ENCODE results near the gene TAS2R40. TPM values are rescaled to one million over a fixed set of nuclear protein-coding genes. Genes with fewer than 3 reads are reported as not detected.

Gene TAS2R40
- total RNA-seq, 1 donor: not detected

- Histone ChIP-seq H4K20me1 (ENCODE audit: insufficient read depth, low read length) (no peaks in the 10 kb centered on the region), H2AFZ (ENCODE audit: low read length) (no peak overlapping the region), H3K4me2 (ENCODE audit: insufficient read depth, low read length) (no peak overlapping the region), H3K79me2 (ENCODE audit: insufficient read depth, low read length) (no peaks in the 10 kb centered on the region), H3K27ac (ENCODE audit: low read depth, low read length) (no peak overlapping the region), H3K27me3 (ENCODE audit: insufficient read depth, low read length) (no peaks in the 10 kb centered on the region), H3K36me3 (ENCODE audit: insufficient read depth, low read length) (no peaks in the 10 kb centered on the region), H3K4me1 (ENCODE audit: insufficient read depth, low read length) (peaks cover 4% of the 10 kb centered on the region), H3K4me3 (ENCODE audit: insufficient read depth, low read length) (no peak overlapping the region), H3K9me3 (ENCODE audit: low read depth, low read length) (peaks cover 6% of the 10 kb centered on the region)
- no peak for TF ChIP-seq CTCF (IDR thresholded peaks at IDR 0.05; ENCODE audit: extremely low read depth, low read depth, low read length)
- no peak for DNase-seq (ENCODE audit: insufficient read length, low spot score, missing footprints)
Observed at GRCh38 chr7:143234533-143234875, 12.7 kb downstream of the TAS2R40 start.

- Histone ChIP-seq H3K4me3 (ENCODE audit: insufficient read depth, low read length) (no peak overlapping the region), H3K27me3 (ENCODE audit: insufficient read depth, low read length) (no peaks in the 10 kb centered on the region), H3K4me2 (ENCODE audit: insufficient read depth, low read length) (no peak overlapping the region), H3K4me1 (ENCODE audit: insufficient read depth, low read length) (peaks cover 9% of the 10 kb centered on the region), H3K36me3 (ENCODE audit: insufficient read depth, low read length) (no peaks in the 10 kb centered on the region), H3K79me2 (ENCODE audit: insufficient read depth, low read length) (no peaks in the 10 kb centered on the region), H2AFZ (ENCODE audit: low read length) (no peak overlapping the region), H3K27ac (ENCODE audit: low read depth, low read length) (no peak overlapping the region), H4K20me1 (ENCODE audit: insufficient read depth, low read length) (no peaks in the 10 kb centered on the region), H3K9me3 (ENCODE audit: low read depth, low read length) (peaks cover 6% of the 10 kb centered on the region)
- DNase-seq (ENCODE audit: insufficient read length, low spot score, missing footprints): no peak
- no peak for TF ChIP-seq CTCF (IDR thresholded peaks at IDR 0.05; ENCODE audit: extremely low read depth, low read depth, low read length)
Observed at GRCh38 chr7:143235561-143235960, 13.7 kb downstream of the TAS2R40 start.

- Histone ChIP-seq H3K27me3 (ENCODE audit: insufficient read depth, low read length) (no peaks in the 10 kb centered on the region), H2AFZ (ENCODE audit: low read length) (no peak overlapping the region), H3K4me3 (ENCODE audit: insufficient read depth, low read length) (no peak overlapping the region), H3K27ac (ENCODE audit: low read depth, low read length) (no peak overlapping the region), H3K79me2 (ENCODE audit: insufficient read depth, low read length) (no peaks in the 10 kb centered on the region), H3K4me2 (ENCODE audit: insufficient read depth, low read length) (no peak overlapping the region), H4K20me1 (ENCODE audit: insufficient read depth, low read length) (no peaks in the 10 kb centered on the region), H3K36me3 (ENCODE audit: insufficient read depth, low read length) (no peaks in the 10 kb centered on the region), H3K4me1 (ENCODE audit: insufficient read depth, low read length) (peaks cover 14% of the 10 kb centered on the region), H3K9me3 (ENCODE audit: low read depth, low read length) (peaks cover 6% of the 10 kb centered on the region)
- no peak for TF ChIP-seq CTCF (IDR thresholded peaks at IDR 0.05; ENCODE audit: extremely low read depth, low read depth, low read length)
- no peak for DNase-seq (ENCODE audit: insufficient read length, low spot score, missing footprints)
Observed at GRCh38 chr7:143236408-143236990, 14.7 kb downstream of the TAS2R40 start.

GRCh38 chr7:143237366-143237765 lies 15.5 kb downstream of the TAS2R40 start:
- H2AFZ ChIP-seq (ENCODE audit: low read length): no peak overlapping the region
- no peak overlapping the region for H3K27ac ChIP-seq (ENCODE audit: low read depth, low read length)
- peaks cover 14% of the 10 kb centered on the region for H3K4me1 ChIP-seq (ENCODE audit: insufficient read depth, low read length)
- H3K9me3 ChIP-seq (ENCODE audit: low read depth, low read length): peaks cover 6% of the 10 kb centered on the region
- no peaks in the 10 kb centered on the region for H3K79me2 ChIP-seq (ENCODE audit: insufficient read depth, low read length)
- H3K27me3 ChIP-seq (ENCODE audit: insufficient read depth, low read length): no peaks in the 10 kb centered on the region
- no peak overlapping the region for H3K4me3 ChIP-seq (ENCODE audit: insufficient read depth, low read length)
- no peak overlapping the region for H3K4me2 ChIP-seq (ENCODE audit: insufficient read depth, low read length)
- H4K20me1 ChIP-seq (ENCODE audit: insufficient read depth, low read length): no peaks in the 10 kb centered on the region
- no peak for DNase-seq (ENCODE audit: insufficient read length, low spot score, missing footprints)
- no peaks in the 10 kb centered on the region for H3K36me3 ChIP-seq (ENCODE audit: insufficient read depth, low read length)
- no peak for TF ChIP-seq CTCF (IDR thresholded peaks at IDR 0.05; ENCODE audit: extremely low read depth, low read depth, low read length)

All from osteoblast (primary cell).